WERI-Rb-1 (cell line): Measurements from ENCODE around the gene HOXD8.

Source experiments
- DNase-seq: peaks from one replicate; pipeline ENCODE4 v3.0.0-alpha.2; 2020
- H3K27ac ChIP-seq: fragments of 250-450 bp; sonication (Bioruptor Pico); 2 replicates; pipeline ENCODE4 v1.5.1; 2020; ENCODE audit warnings: mild to moderate bottlenecking, moderate library complexity
- H3K27me3 ChIP-seq: fragments of 250-450 bp; sonication (Bioruptor Pico); 2 replicates; pipeline ENCODE4 v1.5.1; 2021; ENCODE audit warnings: mild to moderate bottlenecking, low read depth, moderate library complexity; ENCODE audit not compliant: insufficient read depth, severe bottlenecking
- H3K36me3 ChIP-seq: fragments of 250-450 bp; sonication (Bioruptor Pico); 2 replicates; pipeline ENCODE4 v1.5.1; 2020; ENCODE audit warnings: mild to moderate bottlenecking, moderate library complexity
- H3K4me3 ChIP-seq: 2 replicates; pipeline ENCODE4 v1.5.1; 2011; ENCODE audit warnings: low read depth, mild to moderate bottlenecking, control low read depth, low read length
- H3K9me3 ChIP-seq: fragments of 250-450 bp; sonication (Bioruptor Pico); 2 replicates; pipeline ENCODE4 v1.5.1; 2021; ENCODE audit warnings: mild to moderate bottlenecking, moderate library complexity; ENCODE audit not compliant: severe bottlenecking
- CTCF ChIP-seq: IDR thresholded peaks from 2 replicates; pipeline ENCODE4 v1.5.1; 2011; ENCODE audit warnings: low read depth, mild to moderate bottlenecking, control low read depth, inconsistent platforms, low read length

Gene HOXD8

GRCh38 chr2:176085861-176086771 lies 43.4 kb upstream of the HOXD8 start:
- Histone ChIP-seq H3K36me3 (no peaks in the 10 kb centered on the region), H3K27me3 (peaks cover 100% of the 10 kb centered on the region), H3K4me3 (no peak overlapping the region), H3K9me3 (peaks cover 22% of the 10 kb centered on the region), H3K27ac (no peak overlapping the region)
- DNase-seq = peak; percentile 67
- TF ChIP-seq CTCF = peak; percentile 79

- H3K4me3 ChIP-seq = peak overlapping the region; percentile 18
- peaks cover 9% of the 10 kb centered on the region for H3K9me3 ChIP-seq
- no peak for TF ChIP-seq CTCF
- H3K27ac ChIP-seq = no peak overlapping the region
- H3K36me3 ChIP-seq = no peaks in the 10 kb centered on the region
- H3K27me3 ChIP-seq = peaks cover 99% of the 10 kb centered on the region
- no peak for DNase-seq
These were observed 42.0 kb upstream of the HOXD8 start for GRCh38 chr2:176087330-176088047.

DNA sequence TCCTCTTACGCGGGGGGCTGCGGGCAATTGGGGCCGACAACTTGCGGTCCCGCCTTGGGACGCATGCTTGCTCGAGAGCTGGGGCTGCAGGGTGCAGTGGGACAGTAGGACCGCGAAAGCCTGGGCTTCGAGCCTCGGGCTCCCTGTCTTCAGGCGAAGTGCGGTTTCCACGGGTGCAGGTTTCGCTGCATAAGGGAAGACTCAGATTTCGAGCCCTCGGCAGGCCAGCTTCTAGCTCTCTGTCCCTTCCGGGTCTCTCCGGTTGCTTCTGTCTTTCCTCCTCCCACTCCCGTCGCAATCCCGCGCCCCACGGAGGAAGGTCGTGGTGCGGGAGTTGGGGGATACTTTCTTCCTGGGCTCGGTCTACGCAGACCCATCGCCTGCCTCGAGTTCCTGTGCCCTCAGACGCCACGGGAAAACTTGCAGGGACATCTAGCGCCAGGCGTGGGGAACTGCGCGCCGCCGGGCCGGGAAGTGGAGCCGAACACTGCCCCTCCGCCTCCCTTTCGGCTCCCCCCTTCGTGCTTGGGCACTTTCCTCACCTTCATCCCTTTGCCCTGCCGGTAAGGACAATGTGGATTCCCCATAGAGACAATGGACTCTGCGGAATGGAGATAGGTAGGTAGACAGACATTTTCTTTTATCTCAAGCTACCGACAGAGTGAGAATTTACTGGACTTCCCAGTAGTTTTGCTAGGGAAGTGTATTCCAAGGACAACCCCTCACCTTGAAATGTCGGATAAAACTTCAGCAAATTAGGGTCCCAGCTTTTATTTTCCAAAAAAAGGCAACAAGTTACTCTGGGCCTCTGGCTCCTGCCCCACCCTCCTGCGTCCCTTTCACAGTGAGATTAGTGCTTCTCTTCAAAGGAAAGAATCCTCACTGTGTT lies 41.2 kb upstream of the HOXD8 start:
- Histone ChIP-seq H3K9me3 (peaks cover 4% of the 10 kb centered on the region), H3K27me3 (peaks cover 97% of the 10 kb centered on the region), H3K36me3 (no peaks in the 10 kb centered on the region), H3K4me3 (peak overlapping the region; percentile 18), H3K27ac (no peak overlapping the region)
- peak; percentile 92 for TF ChIP-seq CTCF
- DNase-seq = peak; percentile 65

DNA sequence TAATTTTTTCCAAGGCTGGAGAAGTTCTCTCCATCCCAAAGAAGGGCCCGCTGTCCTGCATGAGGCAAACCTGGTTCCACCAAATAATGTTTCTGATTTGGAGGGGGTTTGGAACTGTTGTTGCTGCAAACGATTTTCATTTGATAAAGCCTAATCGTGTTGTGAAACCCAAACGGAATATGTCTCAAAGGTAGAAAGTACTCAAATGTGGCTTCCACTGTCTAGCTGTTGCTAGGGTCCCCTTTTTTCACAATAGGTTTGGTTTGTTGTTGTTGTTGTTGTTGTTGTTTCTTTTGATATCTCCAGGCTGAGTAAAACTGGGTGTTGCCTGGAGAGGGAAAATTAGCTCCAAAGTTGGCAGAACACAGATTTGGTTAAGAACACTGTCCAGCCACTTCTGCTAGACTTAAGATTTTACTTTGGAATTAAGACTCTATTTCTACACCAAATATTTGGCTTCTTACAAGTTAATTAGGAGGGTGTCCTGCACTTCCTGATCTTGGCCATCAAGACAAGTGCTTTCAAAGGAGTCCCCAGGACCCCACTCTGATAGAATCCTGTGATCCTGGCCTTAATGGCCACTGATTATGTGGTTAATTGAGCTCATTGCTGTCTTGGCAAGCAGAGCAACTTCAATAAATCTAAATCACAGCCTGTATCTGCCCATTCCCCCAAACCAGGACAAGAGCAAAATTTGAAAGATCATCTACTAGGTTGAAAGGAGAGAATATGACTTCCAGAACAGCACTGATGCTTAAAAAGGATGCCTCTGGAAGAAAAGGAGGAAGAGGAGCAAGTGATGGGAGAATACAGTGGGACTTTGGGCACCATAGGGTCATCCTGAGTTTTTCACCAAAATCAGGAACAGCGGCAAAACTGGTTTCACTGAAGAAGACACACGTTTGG lies 40.3 kb upstream of the HOXD8 start:
- H3K36me3 ChIP-seq = no peaks in the 10 kb centered on the region
- peaks cover 97% of the 10 kb centered on the region for H3K27me3 ChIP-seq
- no peaks in the 10 kb centered on the region for H3K9me3 ChIP-seq
- no peak for TF ChIP-seq CTCF
- H3K4me3 ChIP-seq = no peak overlapping the region
- no peak for DNase-seq
- H3K27ac ChIP-seq = no peak overlapping the region
